ENCODE measurements around the gene OSTN. TPM values are rescaled to one million over a fixed set of nuclear protein-coding genes. Genes with fewer than 3 reads are reported as not detected.

OSTN gene
- total and polyA plus RNA-seq, 2 of the 13 experiments (the other 11 are each of a cell fraction or from before 2014, with no cell fraction given), result not detected

- Histone ChIP-seq H2AFZ (ENCODE audit: low read length) (no peak overlapping the region), H4K20me1 (ENCODE audit: insufficient read depth, low read length) (no peaks in the 10 kb centered on the region), H3K27me3 (ENCODE audit: control insufficient read depth in 1 of 2, insufficient read depth in 2 of 2, low read length in 2 of 2) (no peaks in the 10 kb centered on the region; a peak in 2 of 5 replicates), H3K9ac (ENCODE audit: insufficient read depth, low read depth, low read length) (no peak overlapping the region), H3K4me2 (ENCODE audit: low read depth, low read length) (no peak overlapping the region), H3K79me2 (ENCODE audit: insufficient read depth, low read length) (no peaks in the 10 kb centered on the region), H3K36me3 (replicated peaks in 1 of 2; ENCODE audit: control insufficient read depth in 1 of 2, insufficient read depth in 2 of 2, low read length in 2 of 2) (no peaks in the 10 kb centered on the region), H3K27ac (ENCODE audit: extremely low read length, insufficient read depth, low read length) (no peak overlapping the region), H3K4me3 (replicated peaks in 1 of 3; ENCODE audit: insufficient read depth in 1 of 3, low read depth in 2 of 3, low read length in 3 of 3) (no peak overlapping the region), H3K9me3 (ENCODE audit: low read length) (no peaks in the 10 kb centered on the region), H3K4me1 (ENCODE audit: insufficient read depth, low read length) (no peaks in the 10 kb centered on the region)
- ChIA-PET CTCF (ENCODE audit: low intra/inter-chr PET ratio, low total read pairs) (no interaction called here), POLR2A (no interaction called here)
- 44% methylated on average over 2 of the region's 2 CpGs for WGBS (ENCODE audit: low lambda C conversion rate)
- no peak for DNase-seq (ENCODE audit: low spot score)
- intact Hi-C loops (cut with micrococcal nuclease; ENCODE audit: unreplicated experiment), result no loop called here
- TF ChIP-seq ZFX (CRISPR knock-in tag; IDR thresholded peaks at IDR 0.05; ENCODE audit: low read depth) (no peak), ZNF333 (CRISPR knock-in tag; IDR thresholded peaks at IDR 0.05; ENCODE audit: borderline replicate concordance) (no peak)
- no peak for FAIRE-seq
- BruUV-seq (replicated peaks), result no TSS peak
- no peak for ATAC-seq
- in situ Hi-C loops (cut with HindIII; ENCODE audit: extremely low pct_ligation_motif_present, low pct_unique_long_range_greater_than_20kb), result no loop called here
Measured at GRCh38 chr3:191257286-191257685, 58.2 kb downstream of the OSTN start.

- intact Hi-C loops (cut with micrococcal nuclease; ENCODE audit: unreplicated experiment), result no loop called here
- H3K4me3 ChIP-seq (replicated peaks in 1 of 3; ENCODE audit: insufficient read depth in 1 of 3, low read depth in 2 of 3, low read length in 3 of 3), result no peak overlapping the region
- POLR2A ChIA-PET, result no interaction called here
- DNase-seq (ENCODE audit: low spot score) (no peak), FAIRE-seq (no peak), ATAC-seq (no peak)
- no peaks in the 10 kb centered on the region for H3K9me3 ChIP-seq (ENCODE audit: low read length)
- in situ Hi-C loops (cut with HindIII; ENCODE audit: extremely low pct_ligation_motif_present, low pct_unique_long_range_greater_than_20kb), result no loop called here
- CTCF ChIA-PET (ENCODE audit: low intra/inter-chr PET ratio, low total read pairs), result no interaction called here
- no peak overlapping the region for H3K4me2 ChIP-seq (ENCODE audit: low read depth, low read length)
- H2AFZ ChIP-seq (ENCODE audit: low read length), result no peak overlapping the region
- 72% methylated on average over 1 of the region's 1 CpG for WGBS (ENCODE audit: low lambda C conversion rate)
- no peaks in the 10 kb centered on the region; a peak in 2 of 5 replicates for H3K27me3 ChIP-seq (ENCODE audit: control insufficient read depth in 1 of 2, insufficient read depth in 2 of 2, low read length in 2 of 2)
- H3K36me3 ChIP-seq (replicated peaks in 1 of 2; ENCODE audit: control insufficient read depth in 1 of 2, insufficient read depth in 2 of 2, low read length in 2 of 2), result no peaks in the 10 kb centered on the region
- no peak overlapping the region for H3K27ac ChIP-seq (ENCODE audit: extremely low read length, insufficient read depth, low read length)
- no peaks in the 10 kb centered on the region for H3K79me2 ChIP-seq (ENCODE audit: insufficient read depth, low read length)
- H3K4me1 ChIP-seq (ENCODE audit: insufficient read depth, low read length), result no peaks in the 10 kb centered on the region
- no peak overlapping the region for H3K9ac ChIP-seq (ENCODE audit: insufficient read depth, low read depth, low read length)
- no peaks in the 10 kb centered on the region for H4K20me1 ChIP-seq (ENCODE audit: insufficient read depth, low read length)
- BruUV-seq (replicated peaks), result no TSS peak
- TF ChIP-seq ZNF12 (CRISPR knock-in tag; IDR thresholded peaks at IDR 0.05) (no peak), MIER2 (CRISPR knock-in tag; IDR thresholded peaks at IDR 0.05) (no peak), ZFP36L1 (CRISPR knock-in tag; IDR thresholded peaks at IDR 0.05) (no peak), RBM22 (optimal IDR thresholded peaks at IDR 0.05; ENCODE audit: low read length) (no peak), ZNF343 (CRISPR knock-in tag; IDR thresholded peaks at IDR 0.05) (no peak), ZBTB42 (CRISPR knock-in tag; IDR thresholded peaks at IDR 0.05) (no peak), ZNF724P (CRISPR knock-in tag; IDR thresholded peaks at IDR 0.05; ENCODE audit: borderline replicate concordance) (no peak), ZNF616 (CRISPR knock-in tag; IDR thresholded peaks at IDR 0.05; ENCODE audit: low read depth) (no peak), ZNF274 (CRISPR knock-in tag; IDR thresholded peaks at IDR 0.05) (no peak), ZNF652 (CRISPR knock-in tag; IDR thresholded peaks at IDR 0.05; ENCODE audit: borderline replicate concordance, low read depth) (no peak), ZMYM4 (CRISPR knock-in tag; IDR thresholded peaks at IDR 0.05) (no peak), ZNF816 (CRISPR knock-in tag; IDR thresholded peaks at IDR 0.05; ENCODE audit: borderline replicate concordance) (no peak)
- TF ChIP-seq, protein P1, sequence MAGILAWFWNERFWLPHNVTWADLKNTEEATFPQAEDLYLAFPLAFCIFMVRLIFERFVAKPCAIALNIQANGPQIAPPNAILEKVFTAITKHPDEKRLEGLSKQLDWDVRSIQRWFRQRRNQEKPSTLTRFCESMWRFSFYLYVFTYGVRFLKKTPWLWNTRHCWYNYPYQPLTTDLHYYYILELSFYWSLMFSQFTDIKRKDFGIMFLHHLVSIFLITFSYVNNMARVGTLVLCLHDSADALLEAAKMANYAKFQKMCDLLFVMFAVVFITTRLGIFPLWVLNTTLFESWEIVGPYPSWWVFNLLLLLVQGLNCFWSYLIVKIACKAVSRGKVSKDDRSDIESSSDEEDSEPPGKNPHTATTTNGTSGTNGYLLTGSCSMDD (CRISPR knock-in tag; IDR thresholded peaks at IDR 0.05), result no peak
- TF ChIP-seq, protein P2, sequence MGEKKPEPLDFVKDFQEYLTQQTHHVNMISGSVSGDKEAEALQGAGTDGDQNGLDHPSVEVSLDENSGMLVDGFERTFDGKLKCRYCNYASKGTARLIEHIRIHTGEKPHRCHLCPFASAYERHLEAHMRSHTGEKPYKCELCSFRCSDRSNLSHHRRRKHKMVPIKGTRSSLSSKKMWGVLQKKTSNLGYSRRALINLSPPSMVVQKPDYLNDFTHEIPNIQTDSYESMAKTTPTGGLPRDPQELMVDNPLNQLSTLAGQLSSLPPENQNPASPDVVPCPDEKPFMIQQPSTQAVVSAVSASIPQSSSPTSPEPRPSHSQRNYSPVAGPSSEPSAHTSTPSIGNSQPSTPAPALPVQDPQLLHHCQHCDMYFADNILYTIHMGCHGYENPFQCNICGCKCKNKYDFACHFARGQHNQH (CRISPR knock-in tag; IDR thresholded peaks at IDR 0.05), result no peak
- TF ChIP-seq, protein P3, sequence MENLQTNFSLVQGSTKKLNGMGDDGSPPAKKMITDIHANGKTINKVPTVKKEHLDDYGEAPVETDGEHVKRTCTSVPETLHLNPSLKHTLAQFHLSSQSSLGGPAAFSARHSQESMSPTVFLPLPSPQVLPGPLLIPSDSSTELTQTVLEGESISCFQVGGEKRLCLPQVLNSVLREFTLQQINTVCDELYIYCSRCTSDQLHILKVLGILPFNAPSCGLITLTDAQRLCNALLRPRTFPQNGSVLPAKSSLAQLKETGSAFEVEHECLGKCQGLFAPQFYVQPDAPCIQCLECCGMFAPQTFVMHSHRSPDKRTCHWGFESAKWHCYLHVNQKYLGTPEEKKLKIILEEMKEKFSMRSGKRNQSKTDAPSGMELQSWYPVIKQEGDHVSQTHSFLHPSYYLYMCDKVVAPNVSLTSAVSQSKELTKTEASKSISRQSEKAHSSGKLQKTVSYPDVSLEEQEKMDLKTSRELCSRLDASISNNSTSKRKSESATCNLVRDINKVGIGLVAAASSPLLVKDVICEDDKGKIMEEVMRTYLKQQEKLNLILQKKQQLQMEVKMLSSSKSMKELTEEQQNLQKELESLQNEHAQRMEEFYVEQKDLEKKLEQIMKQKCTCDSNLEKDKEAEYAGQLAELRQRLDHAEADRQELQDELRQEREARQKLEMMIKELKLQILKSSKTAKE (CRISPR knock-in tag; IDR thresholded peaks at IDR 0.05; ENCODE audit: borderline replicate concordance), result no peak
Measured at GRCh38 chr3:191259486-191259885, 60.4 kb downstream of the OSTN start.

Data from HepG2 (cell line).